Gastrocnemius medialis (tissue), 4 donors: ENCODE data around the gene HPCA. TPM values are rescaled to one million over a fixed set of nuclear protein-coding genes. Genes with fewer than 3 reads are reported as not detected.

Experiments
- ATAC-seq, 2 donors: fragments of 150-250 bp; one replicate each; pipeline ENCODE4 v1.9.1; 2016
- DNase-seq, 2 donors: peaks; one replicate each; pipeline ENCODE4 v3.0.0-alpha.2; 2019
- H3K27ac ChIP-seq, 4 donors: fragments of 200-600 bp; sonication (generic); 1 replicate in 1 of 4; 2 replicates in 3 of 4; pipeline ENCODE4 v1.5.1; 2016 to 2018; ENCODE audit warnings: mild to moderate bottlenecking in 2 of 4, moderate library complexity in 1 of 4
- H3K27me3 ChIP-seq, 3 donors: fragments of 200-600 bp; sonication (generic) in 2 of 3; 1 replicate in 1 of 3; 2 replicates in 2 of 3; pipeline versions ENCODE4 v1.5.1 to v1.6.0; 2016 to 2019; ENCODE audit warnings: mild to moderate bottlenecking in 1 of 3, moderate library complexity in 1 of 3
- H3K36me3 ChIP-seq, 2 donors: fragments of 200-600 bp; sonication (generic) in 1 of 2; one replicate each; pipeline ENCODE4 v1.5.1; 2017 to 2018
- H3K4me1 ChIP-seq, 2 donors: fragments of 200-600 bp; sonication (generic) in 1 of 2; one replicate each; pipeline ENCODE4 v1.5.1; 2016 to 2017; ENCODE audit warnings: mild to moderate bottlenecking in 2 of 2
- H3K4me3 ChIP-seq, 4 donors: fragments of 200-600 bp; sonication (generic) in 3 of 4; 1 replicate in 1 of 4; 2 replicates in 3 of 4; pipeline ENCODE4 v1.5.1; 2016 to 2019; ENCODE audit warnings: mild to moderate bottlenecking in 2 of 4
- H3K9me3 ChIP-seq, 3 donors: fragments of 200-600 bp; sonication (generic) in 2 of 3; 1 replicate in 1 of 3; 2 replicates in 2 of 3; pipeline ENCODE4 v1.5.1; 2016 to 2019
- POLR2A ChIP-seq, 2 donors: fragments of 450-650 bp; IDR thresholded peaks; one replicate each; pipeline ENCODE4 v1.6.1; 2017; ENCODE audit warnings: antibody characterized with exemption in 2 of 2, mild to moderate bottlenecking in 2 of 2, moderate library complexity in 2 of 2
- in situ Hi-C, 4 donors: fragments of 200-750 bp; cut with MboI; loops; one replicate each; pipeline versions ENCODE4 v1.15.0 to v1.8.0; 2017; ENCODE audit warnings: low sequenced_read_pairs in 4 of 4
- intact Hi-C: fragments of 100-400 bp; cut with DNase I; formaldehyde crosslinking; loops from one replicate; pipeline ENCODE4 v1.15.1; 2023; ENCODE audit warnings: low total_unique reads
- total RNA-seq, 4 donors: library from RNA; depleted of rRNA; stranded (reverse); fragments of >200 nt; gene quantifications; one replicate each; pipeline versions ENCODE4 v1.1.0 to v1.2.3, GENCODE V29; 2016
- TF ChIP-seq, protein P1 (sequence below), 5 experiments: fragments of 450-650 bp in 3 of 5; fragments of 200-600 bp in 2 of 5; sonication (generic) in 2 of 5; IDR thresholded peaks in 4 of 5; conservative IDR thresholded peaks in 1 of 5; 1 replicate in 4 of 5; 2 replicates in 1 of 5; pipeline ENCODE4 v1.5.1; 2016 to 2019; ENCODE audit warnings: antibody characterized with exemption in 5 of 5, mild to moderate bottlenecking in 3 of 5, moderate library complexity in 3 of 5

The HPCA gene
- total RNA-seq, 4 donors from 2014 or later, result not detected

DNA sequence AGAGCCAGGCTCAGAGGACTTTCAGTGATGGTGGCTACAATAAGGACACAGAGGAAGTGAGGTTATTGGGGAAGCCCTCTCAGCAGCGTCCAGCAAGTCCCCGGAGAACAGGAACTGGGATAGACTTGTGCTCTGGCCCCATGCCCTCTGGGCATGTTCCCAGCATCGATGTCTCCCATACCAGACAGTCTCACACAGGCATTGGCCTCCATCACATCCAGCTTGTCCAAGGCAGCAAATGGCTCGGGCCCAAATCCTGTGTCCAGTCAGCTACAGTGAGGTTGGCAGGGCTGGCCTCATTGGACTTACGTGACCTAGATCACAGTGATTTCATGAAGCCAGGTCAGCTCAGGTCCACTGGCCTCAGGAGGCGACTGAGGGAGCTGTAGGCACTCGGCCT, 34.5 kb downstream of the HPCA start:
- Histone ChIP-seq H3K27me3 (peaks cover 0 to 16% (median 6%) of the 10 kb centered on the region in 3 donors), H3K4me1 (peaks cover 0 to 4% of the 10 kb centered on the region in 2 donors), H3K4me3 (no peak overlapping the region), H3K36me3 (no peaks in the 10 kb centered on the region), H3K9me3 (no peaks in the 10 kb centered on the region), H3K27ac (peak overlapping the region in 1 of 4 donors; percentile 4)
- TF ChIP-seq, protein P1, sequence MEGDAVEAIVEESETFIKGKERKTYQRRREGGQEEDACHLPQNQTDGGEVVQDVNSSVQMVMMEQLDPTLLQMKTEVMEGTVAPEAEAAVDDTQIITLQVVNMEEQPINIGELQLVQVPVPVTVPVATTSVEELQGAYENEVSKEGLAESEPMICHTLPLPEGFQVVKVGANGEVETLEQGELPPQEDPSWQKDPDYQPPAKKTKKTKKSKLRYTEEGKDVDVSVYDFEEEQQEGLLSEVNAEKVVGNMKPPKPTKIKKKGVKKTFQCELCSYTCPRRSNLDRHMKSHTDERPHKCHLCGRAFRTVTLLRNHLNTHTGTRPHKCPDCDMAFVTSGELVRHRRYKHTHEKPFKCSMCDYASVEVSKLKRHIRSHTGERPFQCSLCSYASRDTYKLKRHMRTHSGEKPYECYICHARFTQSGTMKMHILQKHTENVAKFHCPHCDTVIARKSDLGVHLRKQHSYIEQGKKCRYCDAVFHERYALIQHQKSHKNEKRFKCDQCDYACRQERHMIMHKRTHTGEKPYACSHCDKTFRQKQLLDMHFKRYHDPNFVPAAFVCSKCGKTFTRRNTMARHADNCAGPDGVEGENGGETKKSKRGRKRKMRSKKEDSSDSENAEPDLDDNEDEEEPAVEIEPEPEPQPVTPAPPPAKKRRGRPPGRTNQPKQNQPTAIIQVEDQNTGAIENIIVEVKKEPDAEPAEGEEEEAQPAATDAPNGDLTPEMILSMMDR (IDR thresholded peaks at IDR 0.05 in 4 of 5, conservative IDR thresholded peaks at IDR 0.05 in 1 of 5), result no peak
- TF ChIP-seq POLR2A (IDR thresholded peaks at IDR 0.05), result no peak
- DNase-seq, result peak; percentile 52 to 67
- peak; percentile 77 to 92 for ATAC-seq
- intact Hi-C loops, result no loop called here
- in situ Hi-C loops, result loop anchor here in 1 of 4 donors (10.0 kb wide), 1 partner anchor 154 kb away; no protein-coding TSS in a partner anchor

DNA sequence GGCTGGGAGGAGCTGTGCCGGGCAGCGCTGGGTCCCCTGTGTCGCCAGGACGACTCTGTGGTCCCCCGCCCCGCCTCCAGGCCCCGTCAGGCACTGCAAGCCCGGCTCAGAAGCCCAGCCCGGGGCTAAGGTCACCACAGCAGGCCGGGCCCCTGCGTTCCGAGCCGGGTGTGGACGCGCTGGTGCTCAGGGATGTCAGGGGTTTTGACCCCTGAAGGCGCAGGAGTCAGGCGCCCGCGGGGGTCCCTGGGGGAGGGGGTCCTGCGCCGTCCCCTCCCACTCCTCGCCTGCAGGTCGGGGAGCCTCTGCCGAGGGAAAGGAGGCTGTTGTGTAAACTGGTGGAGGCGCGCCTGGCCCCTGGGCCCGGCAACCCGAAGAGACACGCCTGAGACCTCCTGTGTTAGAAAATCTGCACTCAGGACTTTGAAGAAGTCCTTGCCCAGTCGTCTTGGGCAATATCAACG, 38.6 kb downstream of the HPCA start:
- H3K4me1 ChIP-seq, result peaks cover 0 to 4% of the 10 kb centered on the region in 2 donors
- peaks cover 0 to 21% (median 6%) of the 10 kb centered on the region in 3 donors for H3K27me3 ChIP-seq
- H3K9me3 ChIP-seq, result no peaks in the 10 kb centered on the region
- DNase-seq, result no peak
- no peak overlapping the region for H3K4me3 ChIP-seq
- no peaks in the 10 kb centered on the region for H3K36me3 ChIP-seq
- TF ChIP-seq, protein P1 (IDR thresholded peaks at IDR 0.05 in 4 of 5, conservative IDR thresholded peaks at IDR 0.05 in 1 of 5), result no peak
- no peak for TF ChIP-seq POLR2A (IDR thresholded peaks at IDR 0.05)
- intact Hi-C loops (no loop called here), in situ Hi-C loops (loop anchor here in 1 of 4 donors (10.0 kb wide), 1 partner anchor 150 kb away; no protein-coding TSS in a partner anchor)
- no peak overlapping the region for H3K27ac ChIP-seq
- ATAC-seq, result no peak

DNA sequence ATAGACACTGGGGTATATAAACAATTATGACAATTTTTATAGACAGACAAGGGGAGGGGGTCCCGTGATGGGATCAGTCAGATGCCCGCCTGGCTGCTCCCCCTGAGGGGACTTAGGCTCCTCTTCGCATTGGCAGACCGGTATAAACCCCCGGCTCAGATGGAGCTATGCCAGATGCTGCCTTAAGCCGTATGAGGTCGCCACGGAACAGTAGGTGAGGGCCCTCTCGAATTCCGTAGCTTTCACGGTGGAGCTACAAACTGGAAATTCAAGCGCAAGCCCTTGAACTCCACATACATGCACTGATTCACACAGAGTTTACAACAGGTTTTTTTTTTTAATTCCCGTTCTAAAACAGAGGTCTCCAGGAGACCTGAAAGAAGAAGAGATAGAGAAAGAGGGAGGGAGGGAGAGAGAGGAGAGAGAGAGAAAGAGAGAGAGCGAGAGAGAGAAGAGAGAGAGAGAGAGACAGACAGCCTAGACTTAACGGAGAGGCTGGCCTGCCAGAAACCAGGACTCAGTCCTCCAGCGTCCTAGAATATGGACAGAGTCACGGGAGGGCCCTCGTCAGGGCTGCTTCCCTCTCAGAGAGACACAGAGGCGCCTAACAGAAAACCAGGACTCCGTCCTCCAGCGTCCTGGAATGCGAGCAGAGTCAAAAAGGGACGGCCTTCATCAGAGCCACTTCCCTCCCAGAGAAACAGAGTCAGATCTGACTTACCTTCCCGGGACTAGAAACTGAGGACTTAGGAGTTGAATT, 39.3 kb downstream of the HPCA start:
- ATAC-seq (no peak), DNase-seq (no peak)
- TF ChIP-seq, protein P1 (IDR thresholded peaks at IDR 0.05 in 4 of 5, conservative IDR thresholded peaks at IDR 0.05 in 1 of 5), result no peak
- TF ChIP-seq POLR2A (IDR thresholded peaks at IDR 0.05), result no peak
- H3K4me1 ChIP-seq, result peaks cover 0 to 4% of the 10 kb centered on the region in 2 donors
- no peaks in the 10 kb centered on the region for H3K9me3 ChIP-seq
- peaks cover 0 to 21% (median 6%) of the 10 kb centered on the region in 3 donors for H3K27me3 ChIP-seq
- in situ Hi-C loops (loop anchor here in 1 of 4 donors (10.0 kb wide), 1 partner anchor 149 kb away; no protein-coding TSS in a partner anchor), intact Hi-C loops (no loop called here)
- no peaks in the 10 kb centered on the region for H3K36me3 ChIP-seq
- no peak overlapping the region for H3K4me3 ChIP-seq
- H3K27ac ChIP-seq, result no peak overlapping the region

DNA sequence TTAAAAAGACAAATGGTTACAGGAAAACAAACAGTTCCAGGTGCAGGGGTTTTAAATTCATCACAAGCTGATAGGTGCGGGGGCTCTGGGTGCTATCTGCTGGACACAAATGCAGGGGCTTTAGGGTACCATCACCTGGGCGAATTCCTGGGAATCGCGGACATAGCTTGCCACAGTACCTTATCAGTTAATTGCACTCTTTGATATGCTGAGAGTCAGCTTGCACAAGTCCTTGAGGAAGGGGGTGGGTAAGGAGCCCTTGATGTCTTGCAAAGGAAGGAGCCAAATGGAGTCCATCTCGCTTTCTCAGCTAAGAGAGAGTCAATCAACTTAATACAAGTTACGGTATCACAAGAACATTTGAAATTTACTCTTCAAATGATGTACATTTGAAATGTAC, 40.3 kb downstream of the HPCA start:
- intact Hi-C loops (no loop called here), in situ Hi-C loops (loop anchor here in 1 of 4 donors (10.0 kb wide), 1 partner anchor 148 kb away; no protein-coding TSS in a partner anchor)
- H3K27ac ChIP-seq, result no peak overlapping the region
- H3K4me1 ChIP-seq, result no peaks in the 10 kb centered on the region
- peaks cover 0 to 21% (median 6%) of the 10 kb centered on the region in 3 donors for H3K27me3 ChIP-seq
- ATAC-seq (no peak), DNase-seq (no peak)
- H3K36me3 ChIP-seq, result no peaks in the 10 kb centered on the region
- no peaks in the 10 kb centered on the region for H3K9me3 ChIP-seq
- no peak overlapping the region for H3K4me3 ChIP-seq
- TF ChIP-seq POLR2A (IDR thresholded peaks at IDR 0.05), result no peak
- TF ChIP-seq, protein P1 (IDR thresholded peaks at IDR 0.05 in 4 of 5, conservative IDR thresholded peaks at IDR 0.05 in 1 of 5), result no peak
